Upper lobe of right lung (tissue), 1 donor: ENCODE results near the gene PMEPA1. TPM values are rescaled to one million over a fixed set of nuclear protein-coding genes. Genes with fewer than 3 reads are reported as not detected.

Source experiments
- ATAC-seq: fragments of 200-7000 bp; cut with Tn5 transposase; one replicate; pipeline ENCODE4 v1.9.1; 2020; ENCODE audit warnings: mild to moderate bottlenecking, moderate library complexity
- DNase-seq: peaks from one replicate; pipeline ENCODE4 v3.0.0-alpha.2; 2020
- H3K27ac ChIP-seq: fragments of 200-600 bp; one replicate; pipeline ENCODE4 v1.8.0; 2022
- H3K27me3 ChIP-seq: fragments of 200-600 bp; one replicate; pipeline ENCODE4 v1.8.0; 2022; ENCODE audit warnings: mild to moderate bottlenecking
- H3K36me3 ChIP-seq: fragments of 200-600 bp; one replicate; pipeline ENCODE4 v1.8.0; 2022
- H3K4me1 ChIP-seq: fragments of 200-600 bp; one replicate; pipeline ENCODE4 v1.8.0; 2022
- H3K4me3 ChIP-seq: fragments of 200-600 bp; one replicate; pipeline ENCODE4 v1.8.0; 2022; ENCODE audit warnings: mild to moderate bottlenecking
- H3K9me3 ChIP-seq: fragments of 200-600 bp; one replicate; pipeline ENCODE4 v1.8.0; 2022
- intact Hi-C: fragments of 100-400 bp; cut with DNase I; formaldehyde crosslinking; loops from one replicate; pipeline ENCODE4 v1.11.0; 2022
- total RNA-seq: library from RNA; stranded (reverse); fragmentation: NEBNext Ultra II Directional; extraction: Animal tissue kit (Norgen Biotek cat#: 25700); gene quantifications from one replicate; pipeline ENCODE4 v1.2.1, GENCODE V29; 2021
- TF ChIP-seq, protein P1 (sequence below): fragments of 200-600 bp; IDR thresholded peaks from one replicate; pipeline ENCODE4 v1.8.0; 2022; ENCODE audit warnings: antibody characterized with exemption
- donor health status: DM: no; HTN: yes; CAD: no; lungs with severe emphysema.

PMEPA1 gene
- total RNA-seq, 1 donor from 2014 or later = 49.1 TPM

- Histone ChIP-seq H3K4me1 (no peaks in the 10 kb centered on the region), H3K36me3 (no peaks in the 10 kb centered on the region), H3K27me3 (no peaks in the 10 kb centered on the region), H3K9me3 (no peaks in the 10 kb centered on the region), H3K4me3 (no peak overlapping the region), H3K27ac (no peak overlapping the region)
- ATAC-seq = no peak
- no peak for DNase-seq
- TF ChIP-seq, protein P1, sequence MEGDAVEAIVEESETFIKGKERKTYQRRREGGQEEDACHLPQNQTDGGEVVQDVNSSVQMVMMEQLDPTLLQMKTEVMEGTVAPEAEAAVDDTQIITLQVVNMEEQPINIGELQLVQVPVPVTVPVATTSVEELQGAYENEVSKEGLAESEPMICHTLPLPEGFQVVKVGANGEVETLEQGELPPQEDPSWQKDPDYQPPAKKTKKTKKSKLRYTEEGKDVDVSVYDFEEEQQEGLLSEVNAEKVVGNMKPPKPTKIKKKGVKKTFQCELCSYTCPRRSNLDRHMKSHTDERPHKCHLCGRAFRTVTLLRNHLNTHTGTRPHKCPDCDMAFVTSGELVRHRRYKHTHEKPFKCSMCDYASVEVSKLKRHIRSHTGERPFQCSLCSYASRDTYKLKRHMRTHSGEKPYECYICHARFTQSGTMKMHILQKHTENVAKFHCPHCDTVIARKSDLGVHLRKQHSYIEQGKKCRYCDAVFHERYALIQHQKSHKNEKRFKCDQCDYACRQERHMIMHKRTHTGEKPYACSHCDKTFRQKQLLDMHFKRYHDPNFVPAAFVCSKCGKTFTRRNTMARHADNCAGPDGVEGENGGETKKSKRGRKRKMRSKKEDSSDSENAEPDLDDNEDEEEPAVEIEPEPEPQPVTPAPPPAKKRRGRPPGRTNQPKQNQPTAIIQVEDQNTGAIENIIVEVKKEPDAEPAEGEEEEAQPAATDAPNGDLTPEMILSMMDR = no peak
- intact Hi-C loops = no loop called here
Observed at GRCh38 chr20:57701651-57702050, 8.2 kb downstream of the PMEPA1 start.

- H3K4me3 ChIP-seq = no peak overlapping the region
- H3K27ac ChIP-seq = no peak overlapping the region
- no peak for ATAC-seq
- peaks cover under 1% of the 10 kb centered on the region for H3K4me1 ChIP-seq
- no peak for DNase-seq
- TF ChIP-seq, protein P1 = no peak
- H3K9me3 ChIP-seq = no peaks in the 10 kb centered on the region
- H3K36me3 ChIP-seq = no peaks in the 10 kb centered on the region
- no peaks in the 10 kb centered on the region for H3K27me3 ChIP-seq
- intact Hi-C loops = no loop called here
Observed at GRCh38 chr20:57701090-57701489, 8.7 kb downstream of the PMEPA1 start.

GRCh38 chr20:57699395-57699794, 10.4 kb downstream of the PMEPA1 start:
- DNase-seq = no peak
- Histone ChIP-seq H3K27ac (no peak overlapping the region), H3K4me3 (no peak overlapping the region), H3K9me3 (no peaks in the 10 kb centered on the region), H3K36me3 (no peaks in the 10 kb centered on the region), H3K4me1 (peaks cover 5% of the 10 kb centered on the region), H3K27me3 (no peaks in the 10 kb centered on the region)
- no peak for ATAC-seq
- TF ChIP-seq, protein P1 = no peak
- intact Hi-C loops = no loop called here

DNA sequence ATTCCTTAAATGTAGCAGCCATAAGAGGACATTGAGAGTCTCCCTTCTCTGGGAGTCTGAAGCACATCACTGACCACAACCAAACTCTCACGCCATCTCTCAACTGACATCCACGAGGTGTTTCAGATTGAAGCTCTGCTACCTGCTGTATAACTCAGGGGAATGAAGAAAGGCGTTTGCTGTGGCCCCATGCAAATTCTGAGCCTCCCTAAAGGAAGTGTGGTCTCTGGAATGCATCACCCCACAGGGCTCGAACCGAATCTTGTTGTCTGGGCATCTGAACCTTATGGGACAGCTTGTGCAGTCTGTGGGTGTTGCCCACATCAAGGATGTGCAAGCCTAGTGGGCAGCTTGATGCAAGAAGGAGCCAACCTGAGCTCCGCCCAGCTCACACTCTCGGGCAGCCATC, 10.9 kb downstream of the PMEPA1 start:
- TF ChIP-seq, protein P1 = no peak
- Histone ChIP-seq H3K27me3 (no peaks in the 10 kb centered on the region), H3K9me3 (no peaks in the 10 kb centered on the region), H3K36me3 (no peaks in the 10 kb centered on the region), H3K27ac (no peak overlapping the region), H3K4me1 (peaks cover 5% of the 10 kb centered on the region), H3K4me3 (no peak overlapping the region)
- ATAC-seq = no peak
- no peak for DNase-seq
- intact Hi-C loops = no loop called here

DNA sequence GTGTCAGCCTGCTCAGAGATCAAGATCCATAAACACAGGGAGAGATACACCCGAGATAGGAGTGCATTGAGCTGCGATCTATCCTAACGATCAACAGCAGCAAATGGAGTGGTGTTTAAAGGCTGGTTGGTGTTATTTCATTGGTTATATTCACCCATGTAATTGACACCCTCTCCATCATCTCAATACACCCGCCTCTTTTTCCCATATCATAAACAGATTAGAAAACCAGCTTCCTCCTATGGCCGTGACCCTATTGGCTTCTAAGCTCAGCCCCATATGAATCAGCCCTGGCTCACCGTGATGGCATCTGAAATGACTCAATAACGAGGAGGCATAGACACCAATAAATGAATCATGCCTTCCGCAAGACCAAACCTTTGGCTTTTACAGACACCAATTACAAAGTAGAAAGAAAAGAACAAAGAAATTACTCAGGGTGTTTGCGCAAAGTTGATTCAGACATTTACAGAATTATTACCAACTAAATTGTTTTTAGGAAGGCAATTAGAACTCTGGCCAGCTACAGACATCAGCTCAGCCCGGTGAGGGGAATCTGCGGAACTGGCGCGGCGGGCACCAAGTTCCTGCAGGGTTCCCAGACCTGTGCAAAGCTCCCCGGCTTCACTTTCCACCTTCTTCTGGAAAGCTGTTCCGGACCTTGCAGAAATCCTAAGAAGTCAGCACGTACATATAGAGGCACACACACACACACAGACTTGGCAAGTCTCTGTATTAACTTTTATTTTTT, 11.5 kb downstream of the PMEPA1 start:
- Histone ChIP-seq H3K36me3 (no peaks in the 10 kb centered on the region), H3K4me3 (no peak overlapping the region), H3K4me1 (peaks cover 10% of the 10 kb centered on the region), H3K27ac (no peak overlapping the region), H3K9me3 (no peaks in the 10 kb centered on the region), H3K27me3 (no peaks in the 10 kb centered on the region)
- intact Hi-C loops = no loop called here
- ATAC-seq = no peak
- TF ChIP-seq, protein P1 = no peak
- no peak for DNase-seq
